Osteoblast (primary cell): ENCODE measurements around the gene ALDOC. TPM values are rescaled to one million over a fixed set of nuclear protein-coding genes. Genes with fewer than 3 reads are reported as not detected.
A peak's percentile ranks its signal among the peaks of the same experiment; 100 is the strongest.

Experiments
- DNase-seq: peaks from one replicate; pipeline ENCODE4 v3.0.0; 2011; ENCODE audit warnings: low spot score, mixed read lengths; ENCODE audit not compliant: insufficient read length; ENCODE audit errors: missing footprints
- H2AFZ ChIP-seq: 2 replicates; pipeline ENCODE4 v1.6.0; 2011; ENCODE audit warnings: mild to moderate bottlenecking, low read length
- H3K27ac ChIP-seq: 2 replicates; pipeline ENCODE4 v1.5.1; 2011; ENCODE audit warnings: mild to moderate bottlenecking, low read depth, low read length, moderate library complexity
- H3K27me3 ChIP-seq: 2 replicates; pipeline ENCODE4 v1.6.0; 2012; ENCODE audit warnings: mild to moderate bottlenecking, control low read depth, inconsistent platforms, low read length, moderate library complexity; ENCODE audit not compliant: insufficient read depth
- H3K36me3 ChIP-seq: 2 replicates; pipeline ENCODE4 v1.5.1; 2011; ENCODE audit warnings: mild to moderate bottlenecking, low read length, control low read depth, moderate library complexity; ENCODE audit not compliant: insufficient read depth
- H3K4me1 ChIP-seq: 2 replicates; pipeline ENCODE4 v1.5.1; 2011; ENCODE audit warnings: mild to moderate bottlenecking, low read length, control low read depth, moderate library complexity; ENCODE audit not compliant: insufficient read depth
- H3K4me2 ChIP-seq: 2 replicates; pipeline ENCODE4 v1.6.0; 2011; ENCODE audit warnings: mild to moderate bottlenecking, low read length; ENCODE audit not compliant: insufficient read depth
- H3K4me3 ChIP-seq: fragments of 200-600 bp; sonication (generic); 3 replicates; pipeline ENCODE4 v1.5.1; 2012; ENCODE audit warnings: mild to moderate bottlenecking, low read length, inconsistent platforms; ENCODE audit not compliant: insufficient read depth
- H3K79me2 ChIP-seq: 2 replicates; pipeline ENCODE4 v1.6.0; 2012; ENCODE audit warnings: mild to moderate bottlenecking, low read length, control low read depth, inconsistent platforms; ENCODE audit not compliant: insufficient read depth
- H3K9me3 ChIP-seq: 2 replicates; pipeline ENCODE4 v1.5.1; 2011; ENCODE audit warnings: low read depth, low read length, control low read depth
- H4K20me1 ChIP-seq: 2 replicates; pipeline ENCODE4 v1.6.0; 2012; ENCODE audit warnings: mild to moderate bottlenecking, low read length, control low read depth; ENCODE audit not compliant: insufficient read depth
- total RNA-seq: library from RNA; depleted of rRNA; stranded (reverse); fragments of >200 nt; gene quantifications from 2 replicates; pipeline ENCODE4 v1.2.3, GENCODE V29; 2012
- TF ChIP-seq, protein P1 (sequence below): IDR thresholded peaks from 2 replicates; pipeline ENCODE4 v1.5.1; 2011; ENCODE audit warnings: mild to moderate bottlenecking, low read depth, low read length, moderate library complexity; ENCODE audit errors: extremely low read depth

ALDOC gene
- total RNA-seq, 1 donor: 17.0 TPM

DNA sequence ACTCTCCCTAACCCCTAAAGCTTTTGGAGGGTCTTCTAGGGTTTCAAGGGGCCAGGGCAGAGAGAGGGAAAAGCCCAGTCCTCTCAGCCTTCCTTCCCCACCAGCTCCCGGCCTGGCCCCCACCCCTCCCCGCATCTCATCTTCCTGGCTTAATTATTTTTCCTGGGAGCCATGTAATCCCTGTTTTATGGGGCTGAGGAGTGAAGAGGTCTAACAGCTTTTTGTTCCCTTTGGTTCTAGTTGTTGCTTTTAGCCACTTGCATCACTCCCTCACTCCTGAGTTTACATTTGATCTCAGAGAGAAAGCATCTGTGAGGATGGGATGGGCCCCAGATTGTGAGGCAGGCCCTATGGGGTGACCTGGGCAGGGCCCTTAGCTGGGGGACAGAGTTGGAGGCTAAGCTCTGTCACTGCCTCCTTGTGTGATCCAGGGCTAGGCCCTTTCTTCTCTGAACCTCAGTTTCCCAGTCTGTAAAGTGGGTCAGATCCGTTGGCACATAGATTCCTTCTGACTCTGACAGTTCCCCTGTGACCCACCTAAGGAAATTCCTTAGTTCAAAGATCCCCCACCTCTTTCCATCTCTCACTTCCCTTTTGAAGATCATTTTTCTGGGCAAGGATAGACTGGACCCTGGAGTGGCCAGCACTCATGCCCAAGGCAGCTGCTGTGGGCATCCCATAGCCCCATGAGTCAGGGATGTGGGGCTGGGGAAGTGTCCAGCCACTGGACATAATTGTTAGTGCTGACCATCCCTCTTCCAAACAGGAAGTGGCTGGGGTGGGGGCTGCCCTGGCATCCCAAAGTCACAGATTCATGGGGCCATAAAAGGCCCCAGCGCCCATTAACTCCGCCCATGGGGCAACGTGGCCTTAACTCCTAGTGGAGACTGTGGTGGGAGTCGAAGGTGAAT is 44.4 kb downstream of the ALDOC start:
- peak; percentile 86 for DNase-seq
- Histone ChIP-seq H3K4me3 (no peak overlapping the region), H3K4me1 (peaks cover 11% of the 10 kb centered on the region), H3K79me2 (no peaks in the 10 kb centered on the region), H4K20me1 (no peaks in the 10 kb centered on the region), H3K4me2 (no peak overlapping the region), H2AFZ (peak overlapping the region; percentile 35), H3K27ac (no peak overlapping the region), H3K9me3 (no peaks in the 10 kb centered on the region), H3K27me3 (no peaks in the 10 kb centered on the region), H3K36me3 (no peaks in the 10 kb centered on the region)
- TF ChIP-seq, protein P1, sequence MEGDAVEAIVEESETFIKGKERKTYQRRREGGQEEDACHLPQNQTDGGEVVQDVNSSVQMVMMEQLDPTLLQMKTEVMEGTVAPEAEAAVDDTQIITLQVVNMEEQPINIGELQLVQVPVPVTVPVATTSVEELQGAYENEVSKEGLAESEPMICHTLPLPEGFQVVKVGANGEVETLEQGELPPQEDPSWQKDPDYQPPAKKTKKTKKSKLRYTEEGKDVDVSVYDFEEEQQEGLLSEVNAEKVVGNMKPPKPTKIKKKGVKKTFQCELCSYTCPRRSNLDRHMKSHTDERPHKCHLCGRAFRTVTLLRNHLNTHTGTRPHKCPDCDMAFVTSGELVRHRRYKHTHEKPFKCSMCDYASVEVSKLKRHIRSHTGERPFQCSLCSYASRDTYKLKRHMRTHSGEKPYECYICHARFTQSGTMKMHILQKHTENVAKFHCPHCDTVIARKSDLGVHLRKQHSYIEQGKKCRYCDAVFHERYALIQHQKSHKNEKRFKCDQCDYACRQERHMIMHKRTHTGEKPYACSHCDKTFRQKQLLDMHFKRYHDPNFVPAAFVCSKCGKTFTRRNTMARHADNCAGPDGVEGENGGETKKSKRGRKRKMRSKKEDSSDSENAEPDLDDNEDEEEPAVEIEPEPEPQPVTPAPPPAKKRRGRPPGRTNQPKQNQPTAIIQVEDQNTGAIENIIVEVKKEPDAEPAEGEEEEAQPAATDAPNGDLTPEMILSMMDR: no peak

- H3K27me3 ChIP-seq: no peaks in the 10 kb centered on the region
- H3K79me2 ChIP-seq: no peaks in the 10 kb centered on the region
- no peaks in the 10 kb centered on the region for H4K20me1 ChIP-seq
- peaks cover 11% of the 10 kb centered on the region for H3K4me1 ChIP-seq
- TF ChIP-seq, protein P1: no peak
- H3K36me3 ChIP-seq: no peaks in the 10 kb centered on the region
- DNase-seq: peak; percentile 64
- H3K4me2 ChIP-seq: no peak overlapping the region
- no peak overlapping the region for H2AFZ ChIP-seq
- H3K27ac ChIP-seq: no peak overlapping the region
- no peak overlapping the region for H3K4me3 ChIP-seq
- H3K9me3 ChIP-seq: no peaks in the 10 kb centered on the region
These were observed 45.8 kb downstream of the ALDOC start for GRCh38 chr17:28530926-28531325.

- H3K4me1 ChIP-seq: peaks cover 14% of the 10 kb centered on the region
- H3K27ac ChIP-seq: no peak overlapping the region
- no peaks in the 10 kb centered on the region for H3K79me2 ChIP-seq
- H3K4me3 ChIP-seq: no peak overlapping the region
- no peaks in the 10 kb centered on the region for H3K9me3 ChIP-seq
- no peak overlapping the region for H2AFZ ChIP-seq
- no peaks in the 10 kb centered on the region for H4K20me1 ChIP-seq
- TF ChIP-seq, protein P1: no peak
- no peaks in the 10 kb centered on the region for H3K36me3 ChIP-seq
- H3K27me3 ChIP-seq: no peaks in the 10 kb centered on the region
- H3K4me2 ChIP-seq: no peak overlapping the region
- no peak for DNase-seq
These were observed 46.4 kb downstream of the ALDOC start for GRCh38 chr17:28530250-28530649.

GRCh38 chr17:28529013-28529400 is 47.7 kb downstream of the ALDOC start:
- Histone ChIP-seq H3K79me2 (no peaks in the 10 kb centered on the region), H3K27ac (no peak overlapping the region), H3K9me3 (no peaks in the 10 kb centered on the region), H4K20me1 (no peaks in the 10 kb centered on the region), H3K36me3 (no peaks in the 10 kb centered on the region), H3K4me3 (no peak overlapping the region), H3K4me2 (no peak overlapping the region), H3K4me1 (peaks cover 18% of the 10 kb centered on the region), H2AFZ (no peak overlapping the region), H3K27me3 (no peaks in the 10 kb centered on the region)
- peak; percentile 76 for DNase-seq
- TF ChIP-seq, protein P1: no peak
